GM12872 (cell line): ENCODE measurements around the gene MAPK8IP3.

ENCODE experiments used
- CTCF ChIP-seq: IDR thresholded peaks from 3 replicates; pipeline ENCODE4 v1.5.1; 2011; ENCODE audit warnings: low read depth, mild to moderate bottlenecking, low read length, moderate library complexity; ENCODE audit not compliant: insufficient read depth

Gene MAPK8IP3

DNA sequence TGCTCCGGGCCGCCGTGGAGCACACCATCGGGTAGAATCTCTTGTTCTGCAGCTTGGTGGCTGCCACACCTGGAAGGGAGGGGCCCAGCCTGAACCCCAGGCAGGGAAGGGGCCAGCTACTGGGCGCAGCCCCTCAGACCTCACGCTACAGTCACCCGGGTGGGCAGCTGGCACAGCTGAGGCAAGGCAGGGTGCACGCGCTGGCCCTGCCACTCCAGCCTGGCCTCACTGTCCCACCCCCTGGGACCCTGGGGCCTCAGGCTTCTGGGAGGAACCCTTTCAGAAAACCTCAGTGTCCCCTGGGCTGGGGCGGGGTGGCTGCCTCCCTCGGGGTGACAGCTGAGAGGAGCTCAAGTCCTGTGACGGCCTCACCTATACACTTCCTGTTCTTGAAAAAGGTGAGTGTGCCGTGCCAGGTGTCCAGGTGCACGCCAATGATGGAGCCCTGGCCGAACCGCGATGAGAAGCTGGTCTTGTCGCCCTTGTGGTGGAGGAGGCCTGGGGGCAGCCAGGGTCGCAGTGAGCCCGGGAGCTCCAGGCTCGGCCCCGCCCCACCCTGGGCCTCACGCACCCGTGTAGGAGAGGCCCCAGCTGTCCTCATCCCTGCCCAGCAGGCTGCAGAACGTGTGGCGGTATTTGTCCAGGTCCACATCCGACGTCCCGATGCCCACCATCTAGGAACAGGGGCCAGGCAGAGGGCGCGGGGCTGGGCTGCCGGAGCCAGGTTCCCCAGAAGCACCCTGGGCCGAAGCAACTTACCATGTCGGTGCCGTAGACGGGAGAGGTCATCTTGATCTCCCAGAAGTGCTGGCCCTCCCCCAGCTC lies 71.6 kb downstream of the MAPK8IP3 start:
- no peak for TF ChIP-seq CTCF

DNA sequence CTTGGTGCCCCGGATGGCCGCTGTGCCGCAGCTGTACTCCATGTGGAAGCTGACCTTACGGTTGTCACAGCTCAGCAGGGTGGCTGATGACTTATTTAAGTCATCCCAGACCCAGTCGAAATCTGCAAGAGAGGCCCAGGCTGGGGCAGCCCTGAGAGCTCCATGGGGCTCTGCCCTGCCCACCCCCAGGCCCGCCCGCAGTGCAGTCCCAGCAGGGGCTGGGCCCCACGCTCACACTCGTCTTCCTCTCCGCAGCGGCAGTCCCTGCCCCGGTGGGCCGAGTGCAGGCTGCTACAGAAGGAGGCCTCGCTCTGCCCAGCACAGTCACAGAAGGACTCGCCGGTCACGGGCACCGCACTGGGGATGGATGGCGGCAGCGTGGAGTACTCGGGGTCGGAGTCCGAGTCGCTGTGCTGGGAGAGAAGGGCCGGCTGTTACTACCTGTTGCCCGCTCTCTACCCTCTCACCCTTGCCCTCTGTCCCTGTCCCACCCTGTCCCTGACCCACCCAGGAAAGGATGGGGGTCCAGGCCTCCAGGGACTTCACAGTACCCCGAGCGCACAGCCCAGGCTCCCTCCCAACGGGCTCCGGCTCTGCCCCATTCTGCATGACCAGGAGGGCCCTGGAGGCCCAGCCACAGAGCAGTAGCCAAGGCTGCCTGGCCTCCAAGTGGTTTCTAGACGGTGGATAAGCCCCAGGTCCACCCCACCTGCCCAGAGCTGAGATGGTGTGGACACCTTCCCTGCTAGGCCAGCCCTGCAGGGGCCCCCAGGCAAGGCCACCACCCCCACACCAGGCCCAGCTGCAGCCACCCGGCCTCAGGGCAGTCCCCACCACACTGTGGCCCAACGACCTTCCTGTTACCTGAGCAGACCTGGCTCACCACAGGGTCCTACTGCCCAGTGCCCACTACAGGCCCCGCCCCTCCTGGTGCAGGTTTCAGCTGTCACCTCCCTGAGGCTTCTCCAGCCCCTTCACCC lies 72.5 kb downstream of the MAPK8IP3 start:
- no peak for TF ChIP-seq CTCF

GRCh38 chr16:1779234-1779701 lies 73.3 kb downstream of the MAPK8IP3 start:
- TF ChIP-seq CTCF = no peak

GRCh38 chr16:1779741-1780676 lies 74.0 kb downstream of the MAPK8IP3 start:
- no peak for TF ChIP-seq CTCF

DNA sequence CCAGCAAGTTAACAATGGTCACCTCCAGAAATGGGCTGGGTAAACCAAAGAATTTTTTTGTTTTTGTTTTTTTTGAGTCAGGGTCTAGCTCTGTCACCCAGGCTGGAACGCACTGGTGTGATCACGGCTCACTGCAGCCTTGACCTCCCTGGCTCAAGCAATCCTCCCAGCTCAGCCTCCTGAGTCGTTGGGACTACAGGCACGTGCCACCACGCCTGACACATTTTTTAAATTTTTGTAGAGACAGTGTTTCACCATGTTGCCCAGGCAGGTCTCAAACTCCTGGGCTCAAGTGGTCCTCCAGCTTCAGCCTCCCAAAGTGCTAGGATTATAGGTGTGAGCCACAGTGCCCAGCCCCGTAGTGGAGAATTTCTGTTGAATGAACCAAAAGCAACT lies 74.7 kb downstream of the MAPK8IP3 start:
- TF ChIP-seq CTCF = no peak

- TF ChIP-seq CTCF = no peak
Measured at GRCh38 chr16:1781254-1781653, 75.3 kb downstream of the MAPK8IP3 start.
